ENCODE measurements around the gene CHRNA1. TPM values are rescaled to one million over a fixed set of nuclear protein-coding genes. Genes with fewer than 3 reads are reported as not detected.

The CHRNA1 gene
- total and polyA plus RNA-seq, 4 donors: not detected

DNA sequence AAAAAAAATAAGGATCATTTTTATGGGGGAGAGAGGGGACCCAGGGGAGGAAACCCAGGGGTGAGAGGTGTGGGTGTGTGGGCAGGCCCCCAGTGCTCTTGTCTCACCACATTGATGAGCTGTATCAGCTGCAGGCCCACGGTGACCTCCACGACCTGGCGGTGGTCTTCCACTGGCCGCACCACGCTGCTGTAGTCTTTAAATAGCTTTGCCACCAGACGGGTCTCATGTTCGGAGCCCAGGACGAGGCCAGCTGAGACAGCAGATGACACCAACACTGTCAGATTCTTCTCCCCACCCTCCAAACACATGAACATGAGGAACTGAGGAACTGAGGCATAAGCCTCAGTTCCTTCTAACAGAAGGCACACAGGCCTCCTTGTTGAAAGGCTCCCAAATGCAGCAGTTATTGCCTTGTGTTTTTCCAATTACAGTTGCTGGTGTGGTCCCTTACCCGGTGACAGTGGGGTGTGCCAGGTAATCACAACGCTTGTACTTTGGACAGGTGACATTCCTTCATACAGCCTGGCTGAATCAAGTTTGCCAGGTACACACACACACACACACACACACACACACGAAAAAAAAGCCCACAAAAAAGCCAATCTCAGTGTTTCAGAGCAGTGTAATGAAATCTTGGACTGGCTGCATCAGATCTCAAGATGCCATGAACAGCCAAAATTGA is 4.7 kb downstream of the CHRNA1 start:
- Histone ChIP-seq H3K27me3 (ENCODE audit: control insufficient read depth in 4 of 4, insufficient read depth in 4 of 4, low read length in 3 of 4) (no peaks in the 10 kb centered on the region), H3K9ac (ENCODE audit: low read depth in 1 of 2, low read length in 2 of 2) (no peak overlapping the region), H3K9me3 (ENCODE audit: control insufficient read depth in 4 of 4, low read length in 3 of 4) (no peaks in the 10 kb centered on the region), H3K27ac (ENCODE audit: low read depth in 1 of 2, low read length in 2 of 2) (no peak overlapping the region), H3K4me3 (ENCODE audit: low read depth in 1 of 3, low read length in 3 of 3) (no peak overlapping the region), H3K4me1 (ENCODE audit: control insufficient read depth in 4 of 4, insufficient read depth in 4 of 4, low read length in 3 of 4) (no peaks in the 10 kb centered on the region), H3K36me3 (ENCODE audit: control insufficient read depth in 4 of 4, insufficient read depth in 3 of 4, low read depth in 1 of 4, low read length in 3 of 4) (no peaks in the 10 kb centered on the region)
- TF ChIP-seq YY1 (IDR thresholded peaks at IDR 0.05) (no peak), TAF1 (conservative IDR thresholded peaks at IDR 0.05) (no peak), CTCF (IDR thresholded peaks at IDR 0.05; ENCODE audit: low read depth, low read length, missing input control) (no peak), JUND (IDR thresholded peaks at IDR 0.05) (no peak), EGR1 (IDR thresholded peaks at IDR 0.05; ENCODE audit: low read depth in 2 of 2) (no peak), FOXA2 (IDR thresholded peaks at IDR 0.05) (no peak), GABPA (IDR thresholded peaks at IDR 0.05 in 1 of 2, conservative IDR thresholded peaks at IDR 0.05 in 1 of 2) (no peak), SP1 (IDR thresholded peaks at IDR 0.05) (no peak), FOXA1 (IDR thresholded peaks at IDR 0.05) (no peak), RXRA (IDR thresholded peaks at IDR 0.05) (no peak), MAX (IDR thresholded peaks at IDR 0.05) (no peak), RAD21 (IDR thresholded peaks at IDR 0.05) (no peak), HNF4G (IDR thresholded peaks at IDR 0.05) (no peak), NR2F2 (IDR thresholded peaks at IDR 0.05) (no peak)
- TF ChIP-seq, protein P1, sequence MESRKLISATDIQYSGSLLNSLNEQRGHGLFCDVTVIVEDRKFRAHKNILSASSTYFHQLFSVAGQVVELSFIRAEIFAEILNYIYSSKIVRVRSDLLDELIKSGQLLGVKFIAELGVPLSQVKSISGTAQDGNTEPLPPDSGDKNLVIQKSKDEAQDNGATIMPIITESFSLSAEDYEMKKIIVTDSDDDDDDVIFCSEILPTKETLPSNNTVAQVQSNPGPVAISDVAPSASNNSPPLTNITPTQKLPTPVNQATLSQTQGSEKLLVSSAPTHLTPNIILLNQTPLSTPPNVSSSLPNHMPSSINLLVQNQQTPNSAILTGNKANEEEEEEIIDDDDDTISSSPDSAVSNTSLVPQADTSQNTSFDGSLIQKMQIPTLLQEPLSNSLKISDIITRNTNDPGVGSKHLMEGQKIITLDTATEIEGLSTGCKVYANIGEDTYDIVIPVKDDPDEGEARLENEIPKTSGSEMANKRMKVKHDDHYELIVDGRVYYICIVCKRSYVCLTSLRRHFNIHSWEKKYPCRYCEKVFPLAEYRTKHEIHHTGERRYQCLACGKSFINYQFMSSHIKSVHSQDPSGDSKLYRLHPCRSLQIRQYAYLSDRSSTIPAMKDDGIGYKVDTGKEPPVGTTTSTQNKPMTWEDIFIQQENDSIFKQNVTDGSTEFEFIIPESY (IDR thresholded peaks at IDR 0.05): no peak
- TF ChIP-seq, protein P2, sequence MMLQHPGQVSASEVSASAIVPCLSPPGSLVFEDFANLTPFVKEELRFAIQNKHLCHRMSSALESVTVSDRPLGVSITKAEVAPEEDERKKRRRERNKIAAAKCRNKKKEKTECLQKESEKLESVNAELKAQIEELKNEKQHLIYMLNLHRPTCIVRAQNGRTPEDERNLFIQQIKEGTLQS (IDR thresholded peaks at IDR 0.05): no peak
- TF ChIP-seq, protein P3, sequence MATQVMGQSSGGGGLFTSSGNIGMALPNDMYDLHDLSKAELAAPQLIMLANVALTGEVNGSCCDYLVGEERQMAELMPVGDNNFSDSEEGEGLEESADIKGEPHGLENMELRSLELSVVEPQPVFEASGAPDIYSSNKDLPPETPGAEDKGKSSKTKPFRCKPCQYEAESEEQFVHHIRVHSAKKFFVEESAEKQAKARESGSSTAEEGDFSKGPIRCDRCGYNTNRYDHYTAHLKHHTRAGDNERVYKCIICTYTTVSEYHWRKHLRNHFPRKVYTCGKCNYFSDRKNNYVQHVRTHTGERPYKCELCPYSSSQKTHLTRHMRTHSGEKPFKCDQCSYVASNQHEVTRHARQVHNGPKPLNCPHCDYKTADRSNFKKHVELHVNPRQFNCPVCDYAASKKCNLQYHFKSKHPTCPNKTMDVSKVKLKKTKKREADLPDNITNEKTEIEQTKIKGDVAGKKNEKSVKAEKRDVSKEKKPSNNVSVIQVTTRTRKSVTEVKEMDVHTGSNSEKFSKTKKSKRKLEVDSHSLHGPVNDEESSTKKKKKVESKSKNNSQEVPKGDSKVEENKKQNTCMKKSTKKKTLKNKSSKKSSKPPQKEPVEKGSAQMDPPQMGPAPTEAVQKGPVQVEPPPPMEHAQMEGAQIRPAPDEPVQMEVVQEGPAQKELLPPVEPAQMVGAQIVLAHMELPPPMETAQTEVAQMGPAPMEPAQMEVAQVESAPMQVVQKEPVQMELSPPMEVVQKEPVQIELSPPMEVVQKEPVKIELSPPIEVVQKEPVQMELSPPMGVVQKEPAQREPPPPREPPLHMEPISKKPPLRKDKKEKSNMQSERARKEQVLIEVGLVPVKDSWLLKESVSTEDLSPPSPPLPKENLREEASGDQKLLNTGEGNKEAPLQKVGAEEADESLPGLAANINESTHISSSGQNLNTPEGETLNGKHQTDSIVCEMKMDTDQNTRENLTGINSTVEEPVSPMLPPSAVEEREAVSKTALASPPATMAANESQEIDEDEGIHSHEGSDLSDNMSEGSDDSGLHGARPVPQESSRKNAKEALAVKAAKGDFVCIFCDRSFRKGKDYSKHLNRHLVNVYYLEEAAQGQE (IDR thresholded peaks at IDR 0.05): no peak
- WGBS: 77% methylated on average over 11 of the region's 11 CpGs
- DNase-seq (ENCODE audit: low spot score): no peak
